ENCODE results near the gene TNFRSF19.

GRCh38 chr13:23544668-23545067 is 25.5 kb upstream of the TNFRSF19 start:
- TF ChIP-seq POLR2AphosphoS5 (IDR thresholded peaks at IDR 0.05; ENCODE audit: low read depth, low read length) (no peak), POLR2A (IDR thresholded peaks at IDR 0.05; ENCODE audit: low read depth, low read length) (no peak), TAF1 (IDR thresholded peaks at IDR 0.05; ENCODE audit: low read depth, low read length) (no peak), PAX5 (IDR thresholded peaks at IDR 0.05; ENCODE audit: insufficient read depth, low read length, severe bottlenecking) (no peak), POU2F2 (IDR thresholded peaks at IDR 0.05; ENCODE audit: low read depth, low read length) (no peak), SPI1 (IDR thresholded peaks at IDR 0.05; ENCODE audit: low read depth, low read length) (no peak)
